GM19025 (cell line): ENCODE data around the gene MGST3.
A peak's percentile ranks its signal among the peaks of the same experiment; 100 is the strongest.
"Not testable (repeated sequence)": the region's sequence is repeated elsewhere in the genome, so short reads cannot be mapped to it uniquely, and the experiment has no call there.

Experiments used
- ATAC-seq: cut with Tn5 transposase; IDR thresholded peaks from one replicate; pipeline ENCODE4 v1.9.1; 2021; ENCODE audit warnings: mild to moderate bottlenecking, low read depth, moderate library complexity; ENCODE audit not compliant: unreplicated experiment

MGST3 gene

GRCh38 chr1:165630629-165631341, at the start of gene MGST3:
Gene MGST3 (plus strand): TSS chr1:165631234. CDS start chr1:165649848, 18,614 bp downstream.
- peak; percentile 84 for ATAC-seq

DNA sequence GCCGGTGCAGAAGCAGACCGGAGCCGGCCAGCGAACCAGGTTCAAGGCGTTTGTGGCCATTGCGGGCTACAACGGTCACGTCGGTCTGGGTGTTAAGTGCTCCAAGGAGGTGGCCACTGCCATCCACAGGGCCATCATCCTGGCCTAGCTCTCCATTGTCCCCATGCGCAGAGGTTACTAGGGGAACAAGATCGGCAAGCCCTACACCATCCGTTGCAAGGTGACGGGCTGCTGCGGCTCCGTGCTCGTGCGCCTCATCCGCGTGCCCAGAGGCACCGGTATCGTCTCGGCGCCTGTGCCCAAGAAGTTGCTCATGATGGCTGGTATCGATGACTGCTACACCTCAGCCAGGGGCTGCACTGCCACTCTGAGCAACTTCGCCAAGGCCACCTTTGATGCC, 49.1 kb upstream of the MGST3 start:
- no peak for ATAC-seq

GRCh38 chr1:165586398-165586797, 44.6 kb upstream of the MGST3 start:
- no peak for ATAC-seq

DNA sequence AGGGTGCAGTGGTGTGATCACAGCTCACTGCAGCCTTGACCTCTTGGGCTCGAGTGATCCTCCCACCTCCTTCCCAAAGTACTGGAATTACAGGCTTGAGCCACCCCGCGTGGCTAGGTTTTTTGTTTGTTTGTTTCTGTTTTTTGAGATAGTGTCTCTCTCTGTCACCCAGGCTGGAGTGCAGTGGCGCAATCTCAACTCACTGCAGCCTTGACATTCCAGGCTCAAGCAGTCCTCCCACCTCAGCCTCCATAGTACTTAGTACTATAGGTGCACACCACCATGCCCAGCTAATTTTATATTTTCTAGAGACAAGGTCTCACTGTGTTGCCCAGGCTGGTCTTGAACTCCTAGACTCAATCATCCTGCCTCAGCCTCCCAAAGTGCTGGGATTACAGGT, 39.6 kb upstream of the MGST3 start:
- not testable (repeated sequence) for ATAC-seq

DNA sequence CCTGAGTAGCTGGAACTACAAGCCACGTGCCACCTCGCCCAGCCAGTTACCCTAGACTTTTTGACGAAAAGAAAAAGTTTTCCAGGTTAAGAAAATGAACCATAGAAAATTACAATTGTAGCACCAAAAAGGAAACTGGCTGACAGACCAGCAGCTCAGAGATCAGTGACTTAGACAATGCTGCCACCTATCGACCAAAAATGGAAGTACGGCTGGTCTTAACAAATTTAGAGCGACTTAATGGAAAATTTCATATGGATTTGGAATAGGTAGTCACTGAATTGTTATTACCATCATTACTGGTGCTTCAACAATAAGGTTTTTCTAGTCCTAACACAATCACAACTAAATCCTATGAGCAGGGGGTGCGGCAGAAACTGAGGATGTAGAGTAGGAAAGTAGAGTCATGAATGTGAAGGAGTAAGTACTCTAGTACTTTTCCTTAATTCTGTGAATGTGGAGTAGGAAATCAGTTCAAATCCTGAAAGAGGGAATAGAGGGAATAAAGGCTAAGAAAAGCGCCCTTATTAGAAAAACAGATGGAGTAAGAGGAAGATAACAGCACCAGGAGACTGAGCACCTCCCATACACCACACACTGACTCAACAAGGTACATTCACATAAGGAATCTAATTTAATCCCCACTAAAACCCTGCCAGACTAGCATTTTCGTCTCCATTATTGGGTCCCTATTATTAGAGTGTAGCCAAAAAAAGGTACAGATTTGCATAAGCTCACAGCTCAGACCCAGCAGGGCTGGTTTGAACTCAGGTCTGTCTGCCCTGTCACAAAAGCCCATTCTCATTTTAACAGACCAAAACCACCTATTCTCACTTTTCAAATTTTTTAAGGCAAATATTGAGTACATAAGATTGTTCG, 37.9 kb upstream of the MGST3 start:
- no peak for ATAC-seq

- ATAC-seq, result no peak
Measured at GRCh38 chr1:165595246-165595938, 35.6 kb upstream of the MGST3 start.

DNA sequence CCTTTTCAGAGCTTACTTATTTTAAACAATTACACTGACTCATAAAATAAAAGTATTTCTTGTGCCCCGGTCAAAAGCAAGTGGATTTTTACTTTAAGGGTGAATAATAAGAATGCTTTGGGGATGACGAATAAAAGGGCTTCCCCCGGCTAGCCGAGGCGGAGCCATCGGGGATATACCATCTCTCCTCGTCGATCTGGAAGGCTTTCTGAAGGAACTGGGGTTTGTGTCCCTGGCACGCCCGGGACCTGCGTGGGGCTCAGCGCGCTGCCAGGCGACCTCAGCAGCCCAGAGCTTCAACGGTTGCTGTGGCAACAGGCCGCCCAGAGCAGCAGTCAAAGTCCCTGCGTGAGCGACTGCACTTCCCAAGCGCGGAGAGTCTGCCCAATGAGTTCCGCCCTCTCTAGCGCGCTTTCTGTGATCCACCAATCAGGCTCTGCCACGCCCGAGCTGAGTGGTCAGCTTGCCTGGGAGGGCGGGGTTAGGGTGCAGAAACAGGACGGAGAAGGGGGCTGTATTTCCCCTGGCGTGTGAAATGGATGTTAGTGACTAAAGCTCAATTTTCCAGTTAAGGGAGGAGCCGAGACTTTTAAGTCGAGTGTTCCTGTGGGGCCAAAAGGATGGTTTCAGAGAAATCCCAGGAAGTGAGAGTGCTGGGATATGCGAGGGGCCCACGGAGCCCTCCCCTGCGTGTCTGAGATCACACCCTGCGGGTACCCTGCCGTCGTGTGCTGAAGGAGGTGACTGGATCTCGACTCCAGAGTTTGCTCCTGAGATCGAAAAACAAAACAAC, 33.0 kb upstream of the MGST3 start:
- ATAC-seq, result peak; percentile 98

GRCh38 chr1:165598676-165599059, 32.4 kb upstream of the MGST3 start:
- ATAC-seq, result no peak

GRCh38 chr1:165600793-165601192, 30.2 kb upstream of the MGST3 start:
- ATAC-seq, result no peak

- no peak for ATAC-seq
Measured at GRCh38 chr1:165603810-165604209, 27.2 kb upstream of the MGST3 start.

GRCh38 chr1:165605246-165605645, 25.8 kb upstream of the MGST3 start:
- ATAC-seq, result no peak

DNA sequence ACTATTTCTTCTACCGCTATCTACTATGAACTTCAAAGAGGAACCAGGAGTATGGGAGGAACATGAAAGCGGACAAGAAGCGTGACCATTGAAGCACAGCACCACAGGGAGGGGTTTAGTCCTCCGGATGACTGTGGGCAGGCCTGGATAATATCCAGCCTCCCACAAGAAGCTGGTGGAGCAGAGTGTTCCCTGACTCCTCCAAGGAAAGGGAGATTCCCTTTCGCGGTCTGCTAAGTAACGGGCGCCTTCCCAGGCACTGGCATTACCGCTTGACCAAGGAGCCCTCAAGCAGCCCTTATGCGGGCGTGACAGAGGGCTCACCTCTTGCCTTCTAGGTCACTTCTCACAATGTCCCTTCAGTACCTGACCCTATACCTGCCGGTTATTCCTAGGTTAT, 24.4 kb upstream of the MGST3 start:
- not testable (repeated sequence) for ATAC-seq

DNA sequence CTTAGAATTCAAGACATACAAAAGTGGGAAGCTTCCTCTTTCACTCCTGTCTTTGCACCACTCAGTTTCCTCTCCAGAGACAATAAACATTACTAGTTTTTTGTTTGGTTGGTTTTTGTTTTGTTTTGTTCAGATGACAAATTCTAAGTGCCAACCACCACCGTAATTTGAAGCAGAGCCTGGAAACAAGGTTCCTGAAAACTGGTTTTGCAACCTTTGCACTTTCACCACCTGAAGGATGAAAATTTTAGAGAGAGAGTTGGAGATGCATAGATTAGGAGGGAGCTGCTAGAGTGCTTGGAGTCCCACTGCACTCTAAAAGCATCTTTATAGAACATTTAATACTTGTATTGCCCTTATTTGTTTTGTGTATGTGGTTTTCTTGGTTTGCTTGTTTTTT, 20.2 kb upstream of the MGST3 start:
- no peak for ATAC-seq

DNA sequence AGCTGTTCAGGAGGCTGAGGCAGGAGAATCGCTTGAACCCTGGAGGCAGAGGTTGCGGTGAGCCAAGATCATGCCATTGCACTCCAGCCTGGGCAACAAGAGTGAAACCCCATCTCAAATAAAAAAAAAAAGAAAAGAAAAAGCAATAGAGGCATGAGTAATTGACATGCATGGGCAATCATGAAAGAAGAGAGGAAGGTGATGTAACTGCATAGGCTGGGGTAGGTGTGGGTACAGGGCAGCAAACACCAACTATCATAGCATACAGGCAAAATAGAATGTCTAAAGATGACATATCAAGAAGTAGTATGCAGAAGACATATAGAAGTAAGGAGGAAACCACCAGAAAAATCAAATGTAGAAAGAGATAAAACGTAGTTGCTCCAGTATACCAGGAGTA, 19.0 kb upstream of the MGST3 start:
- ATAC-seq, result no peak

GRCh38 chr1:165616054-165616612, 14.9 kb upstream of the MGST3 start:
- ATAC-seq, result no peak

- ATAC-seq, result no peak
Measured at GRCh38 chr1:165616987-165617546, 14.0 kb upstream of the MGST3 start.

- no peak for ATAC-seq
Measured at GRCh38 chr1:165619647-165620151, 11.3 kb upstream of the MGST3 start.

DNA sequence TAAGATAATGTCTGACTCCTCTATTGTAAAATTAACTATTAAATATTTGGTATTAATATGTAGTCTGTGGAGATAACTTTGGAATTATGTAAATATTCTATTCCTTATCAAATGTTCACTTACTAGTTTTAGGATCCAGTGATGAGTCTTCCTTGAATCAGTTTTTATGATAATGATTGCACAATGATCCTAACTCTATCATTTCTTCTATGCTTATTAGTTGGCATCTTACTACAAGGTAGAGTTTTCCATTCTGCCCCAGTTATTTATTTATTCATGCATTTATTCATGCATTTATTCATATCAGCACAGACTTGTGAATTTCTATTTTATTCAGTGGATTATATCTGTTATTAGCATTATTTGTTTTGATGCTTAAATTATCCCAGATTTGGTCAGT, 7.4 kb upstream of the MGST3 start:
- ATAC-seq, result no peak

DNA sequence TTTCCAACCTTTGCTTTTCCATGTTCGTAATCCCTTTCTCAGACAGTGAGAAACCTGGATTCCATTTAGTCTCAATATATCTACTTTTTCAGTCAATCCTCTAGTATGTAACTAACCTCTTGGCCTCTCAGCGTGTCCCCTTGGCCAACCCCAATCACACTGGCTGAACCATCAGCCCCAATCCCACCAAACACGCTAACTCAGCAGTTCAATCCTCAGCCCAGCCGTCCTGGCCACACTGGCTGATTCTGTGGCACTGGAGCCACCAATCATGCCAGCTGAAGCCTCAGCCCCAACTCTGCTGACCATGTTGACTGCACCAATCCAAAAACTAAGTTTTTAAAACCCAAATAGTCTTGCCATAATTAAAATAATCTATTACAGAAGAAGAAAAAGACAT, 6.6 kb upstream of the MGST3 start:
- no peak for ATAC-seq
